ENCODE results near the gene S100A3. TPM values are rescaled to one million over a fixed set of nuclear protein-coding genes. Genes with fewer than 3 reads are reported as not detected.

The S100A3 gene
- total RNA-seq, 1 experiment from 2014 or later, result 1.5 TPM

GRCh38 chr1:153561466-153561985 is 12.5 kb upstream of the S100A3 start:
- no peaks in the 10 kb centered on the region for H3K9me2 ChIP-seq (ENCODE audit: insufficient read depth)
- no peak for DNase-seq
- H3K4me2 ChIP-seq, result no peak overlapping the region
- no peaks in the 10 kb centered on the region for H3K27me3 ChIP-seq (ENCODE audit: insufficient read depth, low read depth)
- POLR2A ChIA-PET (ENCODE audit: unreplicated experiment), result no interaction called here
- H4K20me1 ChIP-seq (ENCODE audit: insufficient read depth), result no peaks in the 10 kb centered on the region
- H3K27ac ChIP-seq, result no peak overlapping the region
- CTCF ChIA-PET, result no interaction called here
- no peaks in the 10 kb centered on the region for H3K9me3 ChIP-seq (ENCODE audit: insufficient read depth, low read depth)
- H2AFZ ChIP-seq, result no peak overlapping the region
- no peak overlapping the region for H3K4me3 ChIP-seq
- H3K36me3 ChIP-seq (ENCODE audit: low read depth), result no peaks in the 10 kb centered on the region
- BruUV-seq (replicated peaks), result no TSS peak
- H3K79me2 ChIP-seq (ENCODE audit: low read depth), result no peaks in the 10 kb centered on the region
- H3K4me1 ChIP-seq (replicated peaks; ENCODE audit: insufficient read depth), result peaks cover 32% of the 10 kb centered on the region
- H3F3A ChIP-seq (ENCODE audit: insufficient read depth, low read depth), result peaks cover 25% of the 10 kb centered on the region
- TF ChIP-seq EZH2 (IDR thresholded peaks at IDR 0.05; ENCODE audit: low read depth) (no peak), CTCF (conservative IDR thresholded peaks at IDR 0.05) (no peak)
- intact Hi-C loops (cut with micrococcal nuclease; ENCODE audit: unreplicated experiment), result loop anchor here (10.0 kb wide), 1 partner anchor 403 kb away; the partner anchor contains the start of genes CREB3L4 and SLC39A1

GRCh38 chr1:153560771-153561465 is 11.9 kb upstream of the S100A3 start:
- no peak overlapping the region for H3K4me2 ChIP-seq
- no peaks in the 10 kb centered on the region for H3K27me3 ChIP-seq (ENCODE audit: insufficient read depth, low read depth)
- peaks cover 23% of the 10 kb centered on the region for H3F3A ChIP-seq (ENCODE audit: insufficient read depth, low read depth)
- ChIA-PET CTCF (interaction anchor here (0.5 kb wide), 1 partner anchor 437 kb away, joined by 4 read pairs; no protein-coding TSS in a partner anchor), POLR2A (ENCODE audit: unreplicated experiment) (interaction anchor here (0.6 kb wide), 1 partner anchor 9 kb away, joined by 4 read pairs; no protein-coding TSS in a partner anchor)
- H3K4me1 ChIP-seq (replicated peaks; ENCODE audit: insufficient read depth), result peaks cover 27% of the 10 kb centered on the region
- H3K36me3 ChIP-seq (ENCODE audit: low read depth), result no peaks in the 10 kb centered on the region
- no peak overlapping the region for H2AFZ ChIP-seq
- no TSS peak for BruUV-seq (replicated peaks)
- DNase-seq, result no peak
- H4K20me1 ChIP-seq (ENCODE audit: insufficient read depth), result no peaks in the 10 kb centered on the region
- H3K9me3 ChIP-seq (ENCODE audit: insufficient read depth, low read depth), result no peaks in the 10 kb centered on the region
- H3K79me2 ChIP-seq (ENCODE audit: low read depth), result no peaks in the 10 kb centered on the region
- intact Hi-C loops (cut with micrococcal nuclease; ENCODE audit: unreplicated experiment), result loop anchor here (10.0 kb wide), 1 partner anchor 404 kb away; the partner anchor contains the start of genes CREB3L4 and SLC39A1
- no peaks in the 10 kb centered on the region for H3K9me2 ChIP-seq (ENCODE audit: insufficient read depth)
- no peak overlapping the region for H3K4me3 ChIP-seq
- no peak overlapping the region for H3K27ac ChIP-seq
- TF ChIP-seq EZH2 (IDR thresholded peaks at IDR 0.05; ENCODE audit: low read depth), result no peak
- no peak for TF ChIP-seq CTCF (conservative IDR thresholded peaks at IDR 0.05)

- Histone ChIP-seq H3K4me3 (no peak overlapping the region), H3K4me1 (replicated peaks; ENCODE audit: insufficient read depth) (peaks cover 20% of the 10 kb centered on the region), H3K27me3 (ENCODE audit: insufficient read depth, low read depth) (no peaks in the 10 kb centered on the region), H3K9me3 (ENCODE audit: insufficient read depth, low read depth) (no peaks in the 10 kb centered on the region), H3F3A (ENCODE audit: insufficient read depth, low read depth) (peaks cover 17% of the 10 kb centered on the region), H3K27ac (no peak overlapping the region), H3K36me3 (ENCODE audit: low read depth) (no peaks in the 10 kb centered on the region), H3K9me2 (ENCODE audit: insufficient read depth) (no peaks in the 10 kb centered on the region), H4K20me1 (ENCODE audit: insufficient read depth) (no peaks in the 10 kb centered on the region), H3K4me2 (no peak overlapping the region), H3K79me2 (ENCODE audit: low read depth) (no peaks in the 10 kb centered on the region), H2AFZ (no peak overlapping the region)
- TF ChIP-seq CTCF (conservative IDR thresholded peaks at IDR 0.05) (no peak), EZH2 (IDR thresholded peaks at IDR 0.05; ENCODE audit: low read depth) (no peak)
- ChIA-PET POLR2A (ENCODE audit: unreplicated experiment) (interaction anchor here (0.6 kb wide), 1 partner anchor 9 kb away, joined by 4 read pairs; no protein-coding TSS in a partner anchor), CTCF (interaction anchor here (0.5 kb wide), 1 partner anchor 437 kb away, joined by 4 read pairs; no protein-coding TSS in a partner anchor)
- no TSS peak for BruUV-seq (replicated peaks)
- DNase-seq, result no peak
- intact Hi-C loops (cut with micrococcal nuclease; ENCODE audit: unreplicated experiment), result loop anchor here (10.0 kb wide), 1 partner anchor 405 kb away; the partner anchor contains the start of genes CREB3L4 and SLC39A1
Observed at GRCh38 chr1:153560241-153560640, 11.2 kb upstream of the S100A3 start.
